ENCODE results near the gene DNAJC16. TPM values are rescaled to one million over a fixed set of nuclear protein-coding genes. Genes with fewer than 3 reads are reported as not detected.

Gene DNAJC16
- total RNA-seq, 2 donors from 2014 or later = 11.9 to 12.5 TPM

- no peak for ATAC-seq
- H3K27ac ChIP-seq = no peak overlapping the region
- no peaks in the 10 kb centered on the region for H3K9me3 ChIP-seq
- no peaks in the 10 kb centered on the region for H3K27me3 ChIP-seq
- no peak for TF ChIP-seq CTCF (IDR thresholded peaks at IDR 0.05)
- no peak for TF ChIP-seq POLR2A (IDR thresholded peaks at IDR 0.05)
- no peaks in the 10 kb centered on the region for H3K4me1 ChIP-seq
- H3K36me3 ChIP-seq (replicated peaks in 1 of 2; ENCODE audit: insufficient read depth in 1 of 2, low read depth in 2 of 2) = peaks cover 0 to 30% of the 10 kb centered on the region in 2 donors
- no peak overlapping the region for H3K4me3 ChIP-seq
- 71 to 77% methylated on average over 6 of the region's 6 CpGs for WGBS, 2 donors
- DNase-seq = no peak
- intact Hi-C loops (cut with DNase I) = no loop called here
These were observed 12.1 kb downstream of the DNAJC16 start for GRCh38 chr1:15538771-15539170.

DNA sequence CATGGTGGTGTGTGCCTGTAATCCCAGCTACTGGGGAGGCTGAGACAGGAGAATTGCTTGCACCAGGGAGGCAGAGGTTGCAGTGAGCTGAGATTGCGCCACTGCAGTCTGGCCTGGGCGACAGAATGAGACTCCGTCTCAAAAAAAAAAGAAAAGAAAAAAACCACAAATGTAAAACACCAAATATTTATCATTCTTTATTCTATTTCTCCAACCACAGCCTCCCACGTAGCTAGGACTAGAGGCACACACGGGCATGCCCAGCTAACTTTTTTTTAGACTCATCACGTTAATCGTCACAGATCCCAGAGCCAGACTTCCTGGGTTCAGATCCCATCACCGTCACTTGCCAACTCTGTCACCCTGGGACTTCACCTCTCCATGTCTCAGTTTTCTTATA, 13.5 kb downstream of the DNAJC16 start:
- no peaks in the 10 kb centered on the region for H3K9me3 ChIP-seq
- 94% methylated on average over 8 of the region's 8 CpGs for WGBS, 2 donors
- TF ChIP-seq POLR2A (IDR thresholded peaks at IDR 0.05) (no peak), CTCF (IDR thresholded peaks at IDR 0.05) (no peak)
- no peaks in the 10 kb centered on the region for H3K27me3 ChIP-seq
- peaks cover 1 to 37% of the 10 kb centered on the region in 2 donors for H3K36me3 ChIP-seq (replicated peaks in 1 of 2; ENCODE audit: insufficient read depth in 1 of 2, low read depth in 2 of 2)
- H3K4me1 ChIP-seq = no peaks in the 10 kb centered on the region
- ATAC-seq (no peak), DNase-seq (no peak)
- H3K27ac ChIP-seq = no peak overlapping the region
- no peak overlapping the region for H3K4me3 ChIP-seq
- intact Hi-C loops (cut with DNase I) = no loop called here

- Histone ChIP-seq H3K9me3 (no peaks in the 10 kb centered on the region), H3K27ac (no peak overlapping the region), H3K4me1 (no peaks in the 10 kb centered on the region), H3K36me3 (replicated peaks in 1 of 2; ENCODE audit: insufficient read depth in 1 of 2, low read depth in 2 of 2) (peaks cover 5 to 39% of the 10 kb centered on the region in 2 donors), H3K4me3 (no peak overlapping the region), H3K27me3 (no peaks in the 10 kb centered on the region)
- TF ChIP-seq POLR2A (IDR thresholded peaks at IDR 0.05) (no peak), CTCF (IDR thresholded peaks at IDR 0.05) (no peak)
- intact Hi-C loops (cut with DNase I) = no loop called here
- DNase-seq = no peak
- no peak for ATAC-seq
- 96 to 100% methylated on average over 4 of the region's 4 CpGs for WGBS, 2 donors
These were observed 14.7 kb downstream of the DNAJC16 start for GRCh38 chr1:15541231-15541792.

DNA sequence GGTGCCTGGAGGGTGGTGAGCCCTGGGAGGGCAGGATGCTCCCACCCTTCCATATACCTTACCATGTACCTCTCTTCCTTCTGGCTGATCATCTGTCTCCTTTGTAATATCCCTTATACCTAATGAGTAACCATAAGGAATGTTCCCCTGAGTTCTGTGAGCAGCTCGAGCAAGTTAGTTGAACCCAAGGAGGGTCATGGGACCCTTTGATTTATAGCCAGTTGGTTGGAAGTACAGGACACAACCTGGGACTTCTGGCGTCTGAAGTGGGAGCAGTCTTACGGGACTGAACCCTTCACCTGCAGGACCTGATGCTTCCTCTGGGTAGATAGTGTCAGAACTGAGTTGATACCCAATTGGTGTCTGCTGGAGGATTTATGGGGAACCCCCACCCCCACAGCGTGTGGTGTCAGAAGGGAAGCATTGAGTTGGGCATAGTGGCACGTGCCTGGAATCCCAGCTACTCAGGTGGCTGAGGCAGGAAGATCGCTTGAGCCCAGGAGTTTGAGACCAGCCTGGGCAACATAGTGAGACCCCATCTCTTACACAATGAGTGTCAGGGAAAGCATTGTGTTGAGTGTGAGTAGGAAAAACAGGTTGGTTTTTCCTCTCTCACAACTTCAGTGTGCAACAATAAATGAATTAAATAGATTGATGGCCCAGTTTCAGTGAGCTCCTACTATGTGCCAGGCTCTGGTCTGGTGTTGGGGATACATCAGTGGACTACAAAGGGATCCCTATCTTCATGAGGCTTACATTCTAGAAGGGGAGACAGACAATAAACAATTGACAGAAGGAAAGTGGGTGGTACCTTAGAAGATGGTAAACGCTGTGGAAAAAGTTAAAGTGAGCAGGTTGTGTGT, 16.0 kb downstream of the DNAJC16 start:
- intact Hi-C loops (cut with DNase I) = no loop called here
- Histone ChIP-seq H3K27ac (no peak overlapping the region), H3K9me3 (no peaks in the 10 kb centered on the region), H3K27me3 (no peaks in the 10 kb centered on the region), H3K4me3 (no peak overlapping the region), H3K36me3 (replicated peaks in 1 of 2; ENCODE audit: insufficient read depth in 1 of 2, low read depth in 2 of 2) (peaks cover 5 to 39% of the 10 kb centered on the region in 2 donors), H3K4me1 (no peaks in the 10 kb centered on the region)
- no peak for DNase-seq
- no peak for ATAC-seq
- WGBS, 2 donors = 82 to 96% methylated on average over 4 to 6 of the region's 7 CpGs
- TF ChIP-seq CTCF (IDR thresholded peaks at IDR 0.05) (no peak), POLR2A (IDR thresholded peaks at IDR 0.05) (no peak)
